Measurements from ENCODE around the gene CD79B.

Gene CD79B

DNA sequence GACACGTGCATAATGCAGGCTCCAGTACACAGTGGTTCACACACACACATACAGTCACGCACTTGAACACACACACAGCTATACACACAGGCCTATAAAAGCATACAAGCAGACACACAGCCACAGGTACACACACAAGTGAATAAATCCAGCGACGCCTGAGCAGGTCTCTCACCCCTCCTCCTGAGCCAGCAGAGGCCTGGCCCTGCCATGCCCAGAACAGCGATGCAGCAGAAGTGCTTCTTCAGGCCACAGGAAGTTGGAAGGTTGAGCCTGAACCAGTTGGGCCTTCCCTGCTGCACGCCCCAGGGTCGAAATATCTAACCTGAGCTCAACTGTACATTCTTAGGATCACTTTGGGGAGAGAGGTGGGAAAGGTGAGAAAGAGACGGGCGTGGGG, 7.3 kb upstream of the CD79B start:
- TF ChIP-seq, protein P1, sequence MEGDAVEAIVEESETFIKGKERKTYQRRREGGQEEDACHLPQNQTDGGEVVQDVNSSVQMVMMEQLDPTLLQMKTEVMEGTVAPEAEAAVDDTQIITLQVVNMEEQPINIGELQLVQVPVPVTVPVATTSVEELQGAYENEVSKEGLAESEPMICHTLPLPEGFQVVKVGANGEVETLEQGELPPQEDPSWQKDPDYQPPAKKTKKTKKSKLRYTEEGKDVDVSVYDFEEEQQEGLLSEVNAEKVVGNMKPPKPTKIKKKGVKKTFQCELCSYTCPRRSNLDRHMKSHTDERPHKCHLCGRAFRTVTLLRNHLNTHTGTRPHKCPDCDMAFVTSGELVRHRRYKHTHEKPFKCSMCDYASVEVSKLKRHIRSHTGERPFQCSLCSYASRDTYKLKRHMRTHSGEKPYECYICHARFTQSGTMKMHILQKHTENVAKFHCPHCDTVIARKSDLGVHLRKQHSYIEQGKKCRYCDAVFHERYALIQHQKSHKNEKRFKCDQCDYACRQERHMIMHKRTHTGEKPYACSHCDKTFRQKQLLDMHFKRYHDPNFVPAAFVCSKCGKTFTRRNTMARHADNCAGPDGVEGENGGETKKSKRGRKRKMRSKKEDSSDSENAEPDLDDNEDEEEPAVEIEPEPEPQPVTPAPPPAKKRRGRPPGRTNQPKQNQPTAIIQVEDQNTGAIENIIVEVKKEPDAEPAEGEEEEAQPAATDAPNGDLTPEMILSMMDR (conservative IDR thresholded peaks at IDR 0.05) = no peak
- no peak overlapping the region for H3K27ac ChIP-seq

DNA sequence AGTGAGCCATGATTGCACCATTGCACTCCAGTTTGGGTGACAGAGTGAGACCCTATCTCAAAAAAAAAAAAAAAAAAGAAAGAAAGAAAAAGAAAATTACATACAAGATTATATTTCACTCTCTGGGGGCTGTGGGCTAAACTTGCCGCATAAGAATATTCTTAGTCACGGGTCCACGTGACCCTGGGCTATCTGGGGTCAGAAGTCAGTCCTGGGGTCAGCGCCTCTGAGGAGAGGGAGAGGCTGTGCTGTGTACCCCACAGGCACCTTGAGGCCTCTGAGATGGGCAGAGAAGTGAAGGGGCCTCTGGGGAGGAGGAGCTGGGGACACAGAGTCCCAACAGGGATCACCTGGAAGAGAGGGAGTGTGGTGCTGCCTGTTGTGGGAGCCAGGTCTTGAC, 5.8 kb upstream of the CD79B start:
- no peak overlapping the region for H3K27ac ChIP-seq
- TF ChIP-seq, protein P1 (conservative IDR thresholded peaks at IDR 0.05) = no peak

DNA sequence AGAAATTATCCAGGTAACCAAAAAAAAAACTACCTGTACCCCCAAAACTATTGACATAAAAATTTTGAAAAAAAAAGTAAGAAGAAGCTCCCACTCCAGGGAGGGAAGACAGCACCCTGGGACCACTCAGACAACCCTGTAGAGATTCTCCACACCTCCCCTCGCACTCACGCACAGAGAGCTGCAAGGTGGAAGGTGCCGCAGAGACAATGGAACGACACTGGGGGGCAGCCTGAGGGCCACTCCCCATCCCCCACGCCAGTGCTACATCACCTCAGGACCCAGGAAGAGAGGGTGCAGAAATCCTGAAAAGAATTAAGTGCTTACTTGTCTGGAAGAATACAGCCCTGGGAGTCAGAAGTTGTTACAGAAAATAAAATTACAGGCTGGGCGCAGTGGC, 5.2 kb upstream of the CD79B start:
- TF ChIP-seq, protein P1 (conservative IDR thresholded peaks at IDR 0.05) = no peak
- H3K27ac ChIP-seq = no peak overlapping the region

DNA sequence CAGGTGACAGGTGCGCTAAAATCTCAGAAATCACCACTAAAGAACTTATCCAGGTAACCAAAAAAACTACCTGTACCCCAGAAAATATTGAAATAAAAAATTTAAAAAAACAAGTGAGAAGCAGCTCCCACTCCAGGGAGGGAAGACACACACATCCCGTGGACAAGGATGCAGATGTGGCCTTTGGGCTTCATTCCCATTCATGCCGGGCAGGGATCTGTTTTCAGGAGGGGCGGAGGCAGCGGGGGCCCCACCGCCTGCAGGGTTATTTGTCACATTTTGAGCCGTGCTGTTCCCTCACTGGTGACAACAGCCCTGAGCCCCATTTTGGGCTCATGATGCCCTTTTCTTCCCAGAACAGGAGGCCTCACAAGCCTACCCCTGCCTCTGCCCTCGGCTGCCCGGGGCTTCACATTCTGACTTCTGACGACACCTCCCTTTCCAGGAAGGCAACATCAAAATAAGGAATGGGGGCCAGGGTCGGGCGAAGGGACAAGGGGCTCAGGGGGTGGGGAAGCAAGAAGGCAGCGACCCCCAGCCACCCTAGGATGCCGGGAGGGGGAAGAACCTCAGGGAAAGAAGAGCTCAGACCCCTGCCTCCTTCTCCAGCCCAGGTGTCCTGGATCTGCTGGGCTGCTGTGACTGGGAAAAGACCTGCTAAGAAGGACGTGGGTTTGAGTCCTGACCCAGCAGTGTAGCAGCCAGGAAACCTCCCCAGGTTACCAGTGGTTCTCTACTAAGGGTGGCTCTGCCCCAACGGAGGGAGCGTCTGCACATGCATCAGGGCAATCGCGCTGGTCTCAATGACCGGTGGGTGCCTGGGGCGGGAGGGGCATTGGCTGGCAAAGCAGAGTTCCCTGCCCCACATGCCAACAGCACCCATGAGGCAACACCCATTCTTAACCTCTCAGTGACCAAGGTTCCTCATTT, 2.3 kb upstream of the CD79B start:
- H3K27ac ChIP-seq = no peak overlapping the region
- TF ChIP-seq, protein P1 (conservative IDR thresholded peaks at IDR 0.05) = no peak

DNA sequence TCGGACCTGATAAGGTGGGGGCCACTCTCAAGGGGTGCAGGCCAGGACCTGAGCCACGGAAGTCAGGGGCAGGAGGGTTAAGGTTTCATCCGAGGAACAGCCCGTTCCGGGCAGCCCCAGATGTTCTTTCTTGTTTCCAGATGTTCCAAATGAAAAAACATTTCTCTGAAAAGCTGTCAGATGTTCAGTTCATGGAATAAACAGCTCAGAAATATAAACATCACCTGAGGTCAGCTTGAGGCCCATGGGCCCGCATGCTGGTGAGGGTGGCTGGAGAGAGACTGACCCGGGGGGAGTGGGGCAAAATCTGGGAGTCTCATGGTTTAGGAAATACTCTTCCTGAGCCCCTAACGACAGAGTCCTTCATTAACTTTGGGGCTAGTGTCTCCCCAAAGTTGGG, 1.5 kb upstream of the CD79B start:
- H3K27ac ChIP-seq = no peak overlapping the region
- TF ChIP-seq, protein P1 (conservative IDR thresholded peaks at IDR 0.05) = no peak

DNA sequence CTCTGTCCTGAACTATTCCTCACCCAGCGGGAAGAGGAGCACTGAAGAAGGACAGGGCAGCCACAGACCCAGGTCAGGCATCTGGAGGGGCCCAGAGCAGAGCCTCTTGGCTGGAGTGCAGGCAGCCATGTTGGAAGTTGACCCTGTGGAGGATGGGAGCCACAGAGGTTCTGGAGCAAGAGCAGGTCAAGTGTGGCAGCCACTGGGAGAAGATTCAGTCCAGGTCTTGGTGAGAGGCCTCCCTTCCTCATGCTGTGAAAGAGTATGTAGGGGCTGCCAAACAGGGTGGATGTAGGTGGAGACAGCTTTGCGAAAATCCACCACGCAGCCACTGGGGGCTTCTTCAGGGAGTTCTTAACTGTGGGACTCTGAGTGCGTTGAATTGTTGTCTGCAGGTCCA, 590 bp upstream of the CD79B start:
- TF ChIP-seq, protein P1 (conservative IDR thresholded peaks at IDR 0.05) = no peak
- H3K27ac ChIP-seq = no peak overlapping the region

DNA sequence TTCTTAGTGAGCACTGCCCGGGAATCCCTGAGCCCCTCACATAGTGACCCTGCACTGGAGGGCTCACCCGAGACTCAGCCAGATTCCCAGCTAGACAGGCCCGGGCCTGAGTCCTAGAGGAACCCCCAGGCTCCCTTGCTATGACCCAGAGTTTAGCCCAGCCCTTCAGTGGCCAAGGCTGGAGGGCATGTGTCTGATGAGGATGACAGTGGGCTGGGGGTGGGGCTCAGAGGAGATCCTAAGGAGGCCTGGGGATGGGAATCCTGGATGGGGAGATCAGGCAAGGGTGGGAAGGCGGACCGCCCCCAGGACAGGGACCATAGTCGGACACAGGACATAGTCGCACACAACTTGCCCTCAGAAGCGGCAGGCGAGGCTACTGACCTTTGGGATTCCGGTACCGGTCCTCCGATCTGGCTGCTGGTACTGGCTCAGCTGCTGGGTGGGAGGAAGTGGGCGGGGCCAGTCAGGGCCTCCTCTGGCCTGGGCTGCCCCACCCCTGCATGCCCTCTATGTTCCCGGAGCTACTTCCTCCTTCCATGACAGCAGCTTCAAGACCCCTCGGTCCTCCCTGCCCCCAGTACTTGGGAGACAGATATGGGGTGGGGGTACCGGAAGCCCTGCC, 1.1 kb downstream of the CD79B start:
- no peak overlapping the region for H3K27ac ChIP-seq
- TF ChIP-seq, protein P1 (conservative IDR thresholded peaks at IDR 0.05) = no peak

All from VCaP (cell line).